Subcutaneous adipose tissue (tissue), 4 donors: ENCODE data around the gene PAX3. TPM values are rescaled to one million over a fixed set of nuclear protein-coding genes. Genes with fewer than 3 reads are reported as not detected.

Experiments
- total RNA-seq, 4 donors: library from RNA; depleted of rRNA; stranded (reverse); fragments of >200 nt; gene quantifications; one replicate each; pipeline ENCODE4 v1.1.0, GENCODE V29; 2016
- TF ChIP-seq, protein P1 (sequence below): fragments of 450-650 bp; IDR thresholded peaks from one replicate; pipeline ENCODE4 v1.5.1; 2016; ENCODE audit warnings: low read depth, mild to moderate bottlenecking, control low read depth, antibody characterized with exemption, moderate library complexity

The PAX3 gene
- total RNA-seq, 4 donors from 2014 or later = 0.51 TPM; not detected in 3

GRCh38 chr2:222300726-222301052 is 1.9 kb upstream of the PAX3 start:
- TF ChIP-seq, protein P1, sequence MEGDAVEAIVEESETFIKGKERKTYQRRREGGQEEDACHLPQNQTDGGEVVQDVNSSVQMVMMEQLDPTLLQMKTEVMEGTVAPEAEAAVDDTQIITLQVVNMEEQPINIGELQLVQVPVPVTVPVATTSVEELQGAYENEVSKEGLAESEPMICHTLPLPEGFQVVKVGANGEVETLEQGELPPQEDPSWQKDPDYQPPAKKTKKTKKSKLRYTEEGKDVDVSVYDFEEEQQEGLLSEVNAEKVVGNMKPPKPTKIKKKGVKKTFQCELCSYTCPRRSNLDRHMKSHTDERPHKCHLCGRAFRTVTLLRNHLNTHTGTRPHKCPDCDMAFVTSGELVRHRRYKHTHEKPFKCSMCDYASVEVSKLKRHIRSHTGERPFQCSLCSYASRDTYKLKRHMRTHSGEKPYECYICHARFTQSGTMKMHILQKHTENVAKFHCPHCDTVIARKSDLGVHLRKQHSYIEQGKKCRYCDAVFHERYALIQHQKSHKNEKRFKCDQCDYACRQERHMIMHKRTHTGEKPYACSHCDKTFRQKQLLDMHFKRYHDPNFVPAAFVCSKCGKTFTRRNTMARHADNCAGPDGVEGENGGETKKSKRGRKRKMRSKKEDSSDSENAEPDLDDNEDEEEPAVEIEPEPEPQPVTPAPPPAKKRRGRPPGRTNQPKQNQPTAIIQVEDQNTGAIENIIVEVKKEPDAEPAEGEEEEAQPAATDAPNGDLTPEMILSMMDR = no peak

- TF ChIP-seq, protein P1 = no peak
These were observed 1.3 kb upstream of the PAX3 start for GRCh38 chr2:222299906-222300725.

GRCh38 chr2:222298001-222298310 is 842 bp downstream of the PAX3 start:
- TF ChIP-seq, protein P1 = no peak

- TF ChIP-seq, protein P1 = no peak
These were observed 1.2 kb downstream of the PAX3 start for GRCh38 chr2:222297600-222297935.

GRCh38 chr2:222296911-222297599 is 1.7 kb downstream of the PAX3 start:
- TF ChIP-seq, protein P1 = no peak

GRCh38 chr2:222296311-222296741 is 2.5 kb downstream of the PAX3 start:
- TF ChIP-seq, protein P1 = no peak

- TF ChIP-seq, protein P1 = no peak
These were observed 3.3 kb downstream of the PAX3 start for GRCh38 chr2:222295368-222296062.
